HepG2 (cell line): ENCODE results near the gene ICAM2. TPM values are rescaled to one million over a fixed set of nuclear protein-coding genes. Genes with fewer than 3 reads are reported as not detected.

Experiments used
- ATAC-seq: fragments of 200-7000 bp; cut with Tn5 transposase; 3 replicates; pipeline ENCODE4 v1.9.1; 2020; ENCODE audit warnings: mild to moderate bottlenecking, moderate library complexity
- BruUV-seq: library from RNA; stranded (reverse); fragments of 400-500 nt; replicated peaks from 2 replicates; lab custom pipeline; 2021; lab: Mats Ljungman, UMichigan
- CTCF ChIA-PET: fragments of 300-600 bp; formaldehyde crosslinking; extraction: SDS; loops from one replicate; lab custom pipeline; 2021; ENCODE audit warnings: low total read pairs, inconsistent platforms, low intra/inter-chr PET ratio; lab: Yijun Ruan, JAX
- POLR2A ChIA-PET: fragments of 350-600 bp; sonication (Branson Sonifier 250); formaldehyde crosslinking; loops from one replicate; lab custom pipeline; 2020; ENCODE audit warnings: antibody characterized with exemption, inconsistent platforms; lab: Yijun Ruan, JAX
- DNase-seq: peaks from one replicate; pipeline ENCODE4 v3.0.0-alpha.2; 2015; ENCODE audit warnings: low spot score
- FAIRE-seq: peaks from 3 replicates; lab custom pipeline; 2011; peaks lifted over from hg19 to GRCh38; lab: Jason Lieb, UNC
- H2AFZ ChIP-seq: one replicate; pipeline ENCODE4 v1.6.1; 2011; ENCODE audit warnings: low read length, inconsistent platforms
- H3K27ac ChIP-seq: fragments of 300-600 bp; 3 replicates; pipeline ENCODE4 v1.8.0; 2011; ENCODE audit warnings: mixed run types, mild to moderate bottlenecking, mixed read lengths, low read length, inconsistent platforms; ENCODE audit not compliant: insufficient read depth; ENCODE audit errors: extremely low read length
- H3K27me3 ChIP-seq, 2 experiments: fragments of 200-600 bp in 1 of 2; 2 replicates in 1 of 2; 3 replicates in 1 of 2; pipeline versions ENCODE4 v1.6.0 to v1.8.0; 2011; ENCODE audit warnings: low read length in 2 of 2, mild to moderate bottlenecking in 2 of 2, moderate library complexity in 2 of 2, inconsistent platforms in 1 of 2; ENCODE audit not compliant: insufficient read depth in 2 of 2, control insufficient read depth in 1 of 2
- H3K36me3 ChIP-seq, 2 experiments: fragments of 200-600 bp in 1 of 2; replicated peaks in 1 of 2; 2 replicates in 1 of 2; 3 replicates in 1 of 2; pipeline versions ENCODE4 v1.5.1 to v1.8.0; 2011; ENCODE audit warnings: low read length in 2 of 2, inconsistent platforms in 1 of 2; ENCODE audit not compliant: insufficient read depth in 2 of 2, control insufficient read depth in 1 of 2
- H3K4me1 ChIP-seq: 2 replicates; pipeline ENCODE4 v1.5.1; 2012; ENCODE audit warnings: low read length, inconsistent platforms; ENCODE audit not compliant: insufficient read depth
- H3K4me2 ChIP-seq: 2 replicates; pipeline ENCODE4 v1.6.0; 2011; ENCODE audit warnings: low read depth, low read length, inconsistent platforms
- H3K4me3 ChIP-seq, 3 experiments: fragments of 200-600 bp in 1 of 3; sonication (generic), shearing (Covaris generic) in 1 of 3; replicated peaks in 1 of 3; 2 replicates each; pipeline ENCODE4 v1.5.1; 2011 to 2016; ENCODE audit warnings: low read length in 3 of 3, inconsistent platforms in 2 of 3, low read depth in 2 of 3, mild to moderate bottlenecking in 2 of 3, control low read depth in 1 of 3, mixed read lengths in 1 of 3; ENCODE audit not compliant: insufficient read depth in 1 of 3
- H3K79me2 ChIP-seq: one replicate; pipeline ENCODE4 v1.6.1; 2011; ENCODE audit warnings: low read length, inconsistent platforms; ENCODE audit not compliant: insufficient read depth
- H3K9ac ChIP-seq: 2 replicates; pipeline ENCODE4 v1.6.0; 2011; ENCODE audit warnings: mild to moderate bottlenecking, low read depth, low read length, inconsistent platforms; ENCODE audit not compliant: insufficient read depth
- H3K9me3 ChIP-seq: 2 replicates; pipeline ENCODE4 v1.5.1; 2012; ENCODE audit warnings: mild to moderate bottlenecking, low read length
- H4K20me1 ChIP-seq: 2 replicates; pipeline ENCODE4 v1.6.0; 2011; ENCODE audit warnings: inconsistent platforms, mild to moderate bottlenecking, low read length, moderate library complexity; ENCODE audit not compliant: insufficient read depth
- CEBPB ChIP-seq: IDR thresholded peaks from 2 replicates; pipeline ENCODE4 v1.6.1; 2011; ENCODE audit warnings: low read depth, low read length, improper control_type of control experiment, borderline replicate concordance
- CTCF ChIP-seq: sonication (generic); formaldehyde crosslinking; IDR thresholded peaks from 2 replicates; pipeline ENCODE4 v1.5.0; 2020; ENCODE audit warnings: mild to moderate bottlenecking, missing genetic modification reagents, moderate library complexity
- ETV5 ChIP-seq: IDR thresholded peaks from 2 replicates; pipeline ENCODE4 v1.6.1; 2018; ENCODE audit warnings: missing biosample characterization, missing genetic modification reagents, inconsistent platforms, borderline replicate concordance
- PHF5A ChIP-seq: IDR thresholded peaks from one replicate; pipeline ENCODE4 v1.6.1; 2018; ENCODE audit warnings: low read depth, missing genetic modification reagents; ENCODE audit not compliant: unreplicated experiment
- RFXANK ChIP-seq: IDR thresholded peaks from 2 replicates; pipeline ENCODE4 v1.6.1; 2016
- RXRA ChIP-seq: sonication (generic); formaldehyde crosslinking; IDR thresholded peaks from 2 replicates; pipeline ENCODE4 v1.5.1; 2020; ENCODE audit warnings: missing genetic modification reagents
- RXRB ChIP-seq: IDR thresholded peaks from 2 replicates; pipeline ENCODE4 v1.6.1; 2016; ENCODE audit warnings: borderline replicate concordance, missing genetic modification reagents, missing compliant biosample characterization
- SRSF4 ChIP-seq: fragments of 200-400 bp; formaldehyde crosslinking; IDR thresholded peaks from one replicate; pipeline ENCODE4 v1.6.1; 2018; ENCODE audit warnings: mild to moderate bottlenecking, low read depth, low read length, moderate library complexity; ENCODE audit not compliant: poor library complexity, severe bottlenecking
- YEATS4 ChIP-seq: sonication (generic); formaldehyde crosslinking; IDR thresholded peaks from 2 replicates; pipeline ENCODE4 v1.4.0; 2020; ENCODE audit warnings: missing genetic modification reagents, borderline replicate concordance
- ZFP91 ChIP-seq: sonication (generic); formaldehyde crosslinking; IDR thresholded peaks from 2 replicates; pipeline ENCODE4 v1.9.0; 2022; ENCODE audit warnings: missing genetic modification reagents, mild to moderate bottlenecking, borderline replicate concordance
- ZNF292 ChIP-seq: sonication (generic); formaldehyde crosslinking; IDR thresholded peaks from 2 replicates; pipeline ENCODE4 v1.8.1; 2022; ENCODE audit warnings: mild to moderate bottlenecking, low read depth, missing genetic modification reagents, borderline replicate concordance
- WGBS: methylation state at CpG from one replicate; pipeline ENCODE4 v1.1.6; 2017; ENCODE audit warnings: low lambda C conversion rate; 5-methylcytosine and 5-hydroxymethylcytosine counted together
- in situ Hi-C: cut with HindIII; loops from 2 replicates; pipeline ENCODE4 v1.10.0; 2017; ENCODE audit warnings: low pct_unique_long_range_greater_than_20kb; ENCODE audit not compliant: extremely low pct_ligation_motif_present
- intact Hi-C: fragments of 100-400 bp; cut with micrococcal nuclease; formaldehyde crosslinking; loops from one replicate; pipeline ENCODE4 v1.10.0; 2022; ENCODE audit not compliant: unreplicated experiment
- polyA plus RNA-seq, 8 experiments: library from polyadenylated mRNA; depleted of rRNA in 3 of 8; stranded (reverse) in 7 of 8; unstranded in 1 of 8; fragments of >200 nt; fragmentation: Illumina TruSeq in 4 of 8; extraction: Trizol in 4 of 8; gene quantifications; 2 replicates each; pipeline versions ENCODE4 v1.2.1 to v1.2.3, GENCODE V29; 2011 to 2016; ENCODE audit warnings: low read depth in 4 of 8, missing spikeins in 1 of 8, mixed read lengths in 1 of 8; ENCODE audit not compliant: insufficient read depth in 1 of 8
- total RNA-seq, 5 experiments: library from RNA; depleted of rRNA; stranded (reverse); fragments of >200 nt; fragmentation: Illumina TruSeq; extraction: Trizol; gene quantifications; 2 replicates each; pipeline ENCODE4 v1.2.3, GENCODE V29; 2016; ENCODE audit warnings: low read depth in 1 of 5
- TF ChIP-seq, protein P1 (sequence below): sonication (generic); formaldehyde crosslinking; IDR thresholded peaks from 2 replicates; pipeline ENCODE4 v1.5.1; 2020; ENCODE audit warnings: mild to moderate bottlenecking, missing genetic modification reagents, moderate library complexity
- TF ChIP-seq, protein P2 (sequence below): sonication (generic); formaldehyde crosslinking; IDR thresholded peaks from 2 replicates; pipeline ENCODE4 v1.4.0; 2020; ENCODE audit warnings: missing genetic modification reagents, low read depth, mild to moderate bottlenecking, borderline replicate concordance

Gene ICAM2
- total and polyA plus RNA-seq, 2 of the 13 experiments (the other 11 are each of a cell fraction or from before 2014, with no cell fraction given), result 10.9 to 20.8 TPM

- Histone ChIP-seq H3K9me3 (no peaks in the 10 kb centered on the region), H3K4me3 (peak overlapping the region in 1 of 3 experiments; percentile 9; a peak in 1 of 6 replicates), H2AFZ (no peak overlapping the region), H3K27ac (no peak overlapping the region), H4K20me1 (no peaks in the 10 kb centered on the region), H3K9ac (no peak overlapping the region; the same call in 1 of the 2 replicates), H3K36me3 (no peaks in the 10 kb centered on the region), H3K27me3 (peaks cover 7 to 14% of the 10 kb centered on the region in 2 experiments; a peak in 4 of 5 replicates), H3K4me1 (peaks cover 70% of the 10 kb centered on the region), H3K4me2 (peak overlapping the region; percentile 28), H3K79me2 (no peaks in the 10 kb centered on the region)
- DNase-seq (no peak), FAIRE-seq (no peak), ATAC-seq (peak; percentile 21)
- no TSS peak for BruUV-seq
- 46% methylated on average over 13 of the region's 14 CpGs for WGBS
- POLR2A ChIA-PET, result interaction anchor here (0.5 kb wide), 1 partner anchor 712 kb away, joined by 3 read pairs; no protein-coding TSS in a partner anchor
- intact Hi-C loops, result no loop called here
- CTCF ChIA-PET, result no interaction called here
- in situ Hi-C loops, result no loop called here
- TF ChIP-seq ETV5 (CRISPR knock-in tag) (peak; percentile 63), ZNF292 (peak; percentile 21; the same call in 1 of the 2 replicates), ZFP91 (peak; percentile 16; the same call in 1 of the 2 replicates), RXRA (CRISPR knock-in tag) (0 out of 2 replicates have a peak, but pooled peaks have one; percentile 7), YEATS4 (CRISPR knock-in tag) (no peak), CEBPB (peak; percentile 64; the same call in 1 of the 2 replicates), SRSF4 (no peak), CTCF (peak; percentile 4; the same call in 1 of the 2 replicates), RFXANK (no peak), PHF5A (CRISPR knock-in tag) (no peak), RXRB (CRISPR knock-in tag) (0 out of 2 replicates have a peak, but pooled peaks have one; percentile 8)
- TF ChIP-seq, protein P1, sequence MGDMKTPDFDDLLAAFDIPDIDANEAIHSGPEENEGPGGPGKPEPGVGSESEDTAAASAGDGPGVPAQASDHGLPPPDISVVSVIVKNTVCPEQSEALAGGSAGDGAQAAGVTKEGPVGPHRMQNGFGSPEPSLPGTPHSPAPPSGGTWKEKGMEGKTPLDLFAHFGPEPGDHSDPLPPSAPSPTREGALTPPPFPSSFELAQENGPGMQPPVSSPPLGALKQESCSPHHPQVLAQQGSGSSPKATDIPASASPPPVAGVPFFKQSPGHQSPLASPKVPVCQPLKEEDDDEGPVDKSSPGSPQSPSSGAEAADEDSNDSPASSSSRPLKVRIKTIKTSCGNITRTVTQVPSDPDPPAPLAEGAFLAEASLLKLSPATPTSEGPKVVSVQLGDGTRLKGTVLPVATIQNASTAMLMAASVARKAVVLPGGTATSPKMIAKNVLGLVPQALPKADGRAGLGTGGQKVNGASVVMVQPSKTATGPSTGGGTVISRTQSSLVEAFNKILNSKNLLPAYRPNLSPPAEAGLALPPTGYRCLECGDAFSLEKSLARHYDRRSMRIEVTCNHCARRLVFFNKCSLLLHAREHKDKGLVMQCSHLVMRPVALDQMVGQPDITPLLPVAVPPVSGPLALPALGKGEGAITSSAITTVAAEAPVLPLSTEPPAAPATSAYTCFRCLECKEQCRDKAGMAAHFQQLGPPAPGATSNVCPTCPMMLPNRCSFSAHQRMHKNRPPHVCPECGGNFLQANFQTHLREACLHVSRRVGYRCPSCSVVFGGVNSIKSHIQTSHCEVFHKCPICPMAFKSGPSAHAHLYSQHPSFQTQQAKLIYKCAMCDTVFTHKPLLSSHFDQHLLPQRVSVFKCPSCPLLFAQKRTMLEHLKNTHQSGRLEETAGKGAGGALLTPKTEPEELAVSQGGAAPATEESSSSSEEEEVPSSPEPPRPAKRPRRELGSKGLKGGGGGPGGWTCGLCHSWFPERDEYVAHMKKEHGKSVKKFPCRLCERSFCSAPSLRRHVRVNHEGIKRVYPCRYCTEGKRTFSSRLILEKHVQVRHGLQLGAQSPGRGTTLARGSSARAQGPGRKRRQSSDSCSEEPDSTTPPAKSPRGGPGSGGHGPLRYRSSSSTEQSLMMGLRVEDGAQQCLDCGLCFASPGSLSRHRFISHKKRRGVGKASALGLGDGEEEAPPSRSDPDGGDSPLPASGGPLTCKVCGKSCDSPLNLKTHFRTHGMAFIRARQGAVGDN (CRISPR knock-in tag), result peak; percentile 53; the same call in 1 of the 2 replicates
- TF ChIP-seq, protein P2, sequence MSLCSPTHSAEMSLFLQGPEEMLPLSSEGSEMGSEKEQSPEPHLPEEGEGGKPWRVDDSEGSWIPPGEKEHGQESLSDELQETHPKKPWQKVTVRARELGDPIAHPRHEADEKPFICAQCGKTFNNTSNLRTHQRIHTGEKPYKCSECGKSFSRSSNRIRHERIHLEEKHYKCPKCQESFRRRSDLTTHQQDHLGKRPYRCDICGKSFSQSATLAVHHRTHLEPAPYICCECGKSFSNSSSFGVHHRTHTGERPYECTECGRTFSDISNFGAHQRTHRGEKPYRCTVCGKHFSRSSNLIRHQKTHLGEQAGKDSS (CRISPR knock-in tag), result 0 out of 2 replicates have a peak, but pooled peaks have one; percentile 31
These were observed 18.5 kb downstream of the ICAM2 start for GRCh38 chr17:64001763-64002529.
